GM18867 (cell line): Measurements from ENCODE around the gene PTRH1.

Source experiments
- ATAC-seq: cut with Tn5 transposase; IDR thresholded peaks from one replicate; pipeline ENCODE4 v1.9.1; 2021; ENCODE audit warnings: mild to moderate bottlenecking, moderate library complexity; ENCODE audit not compliant: unreplicated experiment

PTRH1 gene

DNA sequence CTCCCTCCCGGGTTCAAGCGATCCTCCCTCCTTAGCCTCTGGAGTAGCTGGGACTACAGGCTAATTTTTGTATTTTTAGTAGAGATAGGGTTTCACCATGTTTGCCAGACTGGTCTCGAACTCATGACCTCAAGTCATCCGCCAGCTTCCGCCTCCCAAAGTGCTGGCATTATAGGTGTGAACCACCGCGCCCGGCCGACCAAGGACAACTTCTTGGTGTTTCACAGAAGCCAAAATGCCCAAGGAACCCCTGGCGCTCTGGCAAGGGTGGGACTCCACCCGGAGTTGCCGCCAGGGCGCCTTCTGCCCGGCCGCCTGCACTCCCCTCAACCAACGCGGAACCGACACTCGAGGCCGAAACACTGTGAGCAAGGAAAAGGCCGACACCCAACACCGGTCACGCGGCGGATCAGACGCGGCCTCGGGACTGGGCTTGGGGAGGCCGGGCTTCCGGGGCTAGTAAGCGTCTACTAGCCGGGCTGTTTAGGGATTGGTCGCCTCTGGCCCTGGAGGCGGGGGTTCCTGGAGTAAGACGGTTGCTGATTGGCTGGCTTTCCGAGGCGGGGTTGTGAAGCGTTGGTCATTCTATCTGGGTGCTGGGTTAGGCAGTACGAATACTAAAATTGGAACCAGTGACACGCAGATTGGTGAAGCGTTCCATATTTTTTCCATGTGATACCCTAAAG, 16.3 kb downstream of the PTRH1 start:
- no peak for ATAC-seq

DNA sequence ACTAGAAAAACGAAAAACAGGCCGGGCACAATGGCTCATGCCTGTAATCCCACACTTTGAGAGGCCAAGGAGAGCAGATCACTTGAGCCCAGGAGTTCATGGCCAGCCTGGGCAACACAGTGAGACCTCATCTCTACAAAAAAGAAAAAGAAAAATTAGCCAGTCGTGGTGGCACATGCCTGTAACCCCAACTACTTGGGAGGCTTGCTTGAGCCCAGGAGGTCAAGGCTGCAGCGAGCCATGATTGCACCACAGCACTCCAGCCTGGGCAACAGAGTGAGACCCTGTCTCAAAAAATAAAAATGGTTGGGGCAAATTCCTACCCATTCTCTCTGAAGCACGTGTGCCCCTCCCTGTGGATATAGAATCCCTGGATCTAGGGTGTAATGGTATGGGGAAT, 17.1 kb downstream of the PTRH1 start:
- ATAC-seq = no peak

GRCh38 chr9:127697575-127697974, 17.9 kb downstream of the PTRH1 start:
- no peak for ATAC-seq

DNA sequence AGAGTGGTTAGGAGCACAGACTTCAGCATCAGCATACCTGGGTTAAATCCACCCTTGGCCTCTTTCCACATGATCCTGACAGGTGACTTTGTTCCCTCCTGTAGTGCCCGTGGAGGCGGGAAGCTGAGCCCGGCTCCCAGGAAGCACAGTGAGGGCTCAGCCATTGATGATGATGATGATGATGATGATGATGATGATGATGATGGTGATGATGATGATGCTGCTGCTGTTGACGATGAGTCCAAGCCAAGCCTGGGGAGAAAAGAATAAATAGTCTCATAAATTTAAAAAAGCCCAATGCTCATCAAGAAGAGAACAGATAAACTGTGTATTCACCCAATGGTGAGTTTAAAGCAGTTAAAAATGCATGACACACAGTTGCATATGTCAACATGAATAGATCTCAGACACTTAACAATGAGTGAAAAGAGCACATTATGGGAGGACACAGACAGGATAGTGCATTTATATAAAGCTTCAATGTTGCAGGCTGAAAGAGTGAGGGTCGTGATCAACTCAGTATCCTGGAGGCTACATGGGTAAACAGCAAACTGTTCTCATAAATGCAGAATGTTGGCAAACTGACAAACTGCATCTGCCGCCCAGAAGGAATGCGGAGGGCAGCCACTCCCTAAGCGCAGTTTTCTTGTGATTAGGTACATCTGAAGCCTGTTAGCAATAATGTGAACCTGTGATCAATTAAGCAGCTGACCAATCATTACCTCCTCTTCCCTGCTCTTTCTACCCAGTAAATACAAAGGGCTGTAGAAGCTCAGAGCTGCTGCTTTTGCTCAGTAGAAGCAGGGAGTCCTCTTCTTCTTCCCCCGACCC, 20.4 kb downstream of the PTRH1 start:
- no peak for ATAC-seq

DNA sequence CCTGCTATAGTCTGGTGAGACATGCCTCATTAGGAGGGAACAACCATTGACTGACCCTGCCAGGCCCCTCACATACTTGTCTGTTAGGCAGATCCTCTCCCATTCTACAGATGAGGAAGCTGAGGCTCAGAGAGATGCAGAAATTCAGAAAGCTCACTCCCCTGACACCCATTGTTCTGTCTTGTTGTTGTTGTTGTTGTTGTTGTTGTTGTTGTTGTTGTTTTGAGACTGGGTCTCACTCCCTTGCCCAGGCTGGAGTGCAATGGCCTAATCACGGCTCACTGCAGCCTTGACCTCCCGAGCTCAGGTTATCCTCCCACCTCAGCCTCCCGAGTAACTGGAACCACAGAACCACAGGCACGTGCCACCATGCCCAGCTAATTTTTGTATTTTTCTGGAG, 21.8 kb downstream of the PTRH1 start:
- no peak for ATAC-seq

GRCh38 chr9:127693143-127693542, 22.3 kb downstream of the PTRH1 start:
- no peak for ATAC-seq

DNA sequence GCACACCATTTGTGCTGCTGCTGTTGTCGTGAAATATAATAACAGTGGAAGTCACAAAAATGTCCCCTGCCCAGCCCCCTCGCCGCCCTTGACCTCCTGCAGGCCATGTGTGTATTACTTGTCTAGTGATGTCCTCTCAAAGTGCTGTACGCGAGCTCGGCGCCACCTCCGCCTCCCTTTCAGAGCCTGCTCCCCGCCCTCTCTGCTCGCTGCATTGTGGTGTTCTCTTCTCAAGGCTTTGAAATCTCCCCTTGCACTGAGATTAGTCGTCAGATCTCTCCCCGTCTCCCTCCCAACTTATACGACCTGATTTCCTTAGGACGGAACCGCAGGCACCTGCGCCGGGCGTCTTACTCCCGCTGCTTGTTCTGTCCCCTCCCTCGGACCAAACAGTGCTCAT, 23.4 kb downstream of the PTRH1 start:
- ATAC-seq = no peak

DNA sequence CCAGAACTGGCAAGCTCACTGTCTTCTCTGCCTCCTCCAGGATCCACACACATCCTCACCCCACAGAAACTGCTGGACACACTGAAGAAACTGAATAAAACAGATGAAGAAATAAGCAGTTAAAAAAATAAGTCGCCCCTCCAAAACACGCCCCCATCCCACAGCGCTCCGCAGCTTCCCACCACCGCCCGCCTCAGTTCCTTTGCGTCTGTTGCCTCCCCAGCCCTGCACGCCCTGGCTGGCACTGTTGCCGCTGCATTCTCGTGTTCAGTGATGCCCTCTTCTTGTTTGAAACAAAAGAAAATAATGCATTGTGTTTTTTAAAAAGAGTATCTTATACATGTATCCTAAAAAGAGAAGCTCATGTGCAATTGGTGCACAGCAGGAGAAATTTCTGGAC, 24.7 kb downstream of the PTRH1 start:
- ATAC-seq = no peak

- ATAC-seq = no peak
Observed at GRCh38 chr9:127689329-127690000, 26.0 kb downstream of the PTRH1 start.

- no peak for ATAC-seq
Observed at GRCh38 chr9:127686461-127687393, 28.7 kb downstream of the PTRH1 start.

- ATAC-seq = no peak
Observed at GRCh38 chr9:127684576-127684975, 30.9 kb downstream of the PTRH1 start.

DNA sequence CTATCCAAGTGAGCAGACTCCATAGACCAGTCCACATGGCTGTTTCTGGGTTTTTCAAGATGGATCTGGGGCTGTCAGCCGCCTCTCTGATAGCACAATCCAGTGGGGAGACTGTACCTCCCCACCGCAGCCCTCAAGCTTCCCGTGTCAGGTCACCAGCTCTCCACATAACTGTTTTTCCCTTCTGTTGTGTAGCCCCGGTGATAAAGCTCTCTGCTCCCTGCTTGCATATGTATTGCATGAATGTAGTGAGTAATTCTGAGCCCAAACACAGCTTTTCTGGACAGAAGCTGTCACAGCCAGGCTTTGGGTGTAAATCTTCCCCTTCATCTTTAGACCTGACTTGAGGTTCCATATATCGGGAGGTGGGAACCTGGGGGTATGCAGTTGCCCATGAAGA, 31.7 kb downstream of the PTRH1 start:
- ATAC-seq = no peak

GRCh38 chr9:127682351-127683136, 32.9 kb downstream of the PTRH1 start:
- ATAC-seq = no peak

- no peak for ATAC-seq
Observed at GRCh38 chr9:127680846-127681245, 34.6 kb downstream of the PTRH1 start.

- ATAC-seq = no peak
Observed at GRCh38 chr9:127680226-127680625, 35.2 kb downstream of the PTRH1 start.

DNA sequence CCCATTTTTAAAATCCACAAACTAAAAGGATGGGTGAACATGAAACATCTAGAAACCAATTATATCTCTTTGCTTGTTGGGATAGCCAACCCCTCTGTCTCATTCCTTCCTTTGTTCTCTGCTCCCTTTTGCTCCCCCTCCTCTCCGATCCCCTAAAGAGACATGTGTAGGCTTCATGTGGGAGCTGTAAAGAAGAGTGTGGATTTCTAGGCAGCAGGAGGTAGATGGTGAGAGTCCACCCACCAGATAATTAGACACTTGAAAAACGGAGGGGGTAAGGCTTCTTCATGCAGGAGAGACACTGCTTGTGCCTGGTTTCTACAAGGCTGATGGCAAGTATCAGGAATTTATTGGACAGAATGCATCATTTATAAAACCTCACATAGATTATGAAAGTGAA, 36.0 kb downstream of the PTRH1 start:
- ATAC-seq = no peak

DNA sequence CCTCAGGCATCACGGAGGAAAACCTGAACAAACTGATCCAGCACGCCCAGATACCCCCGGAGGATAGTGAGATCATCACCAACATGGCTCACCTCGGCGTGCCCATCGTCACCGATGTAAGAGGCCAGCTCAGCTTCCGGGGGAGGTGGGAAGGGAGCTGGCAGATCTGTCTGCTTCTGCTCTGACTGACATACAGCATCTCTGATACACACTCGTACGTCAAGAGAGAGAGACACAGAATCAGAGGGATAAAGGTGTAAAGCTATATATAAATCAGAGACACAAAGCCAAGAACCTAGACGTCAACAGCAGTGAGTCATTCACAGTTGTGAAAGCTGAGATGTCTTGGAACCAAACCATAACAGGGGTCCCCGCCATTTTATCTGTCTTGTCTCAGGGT, 38.8 kb downstream of the PTRH1 start:
- ATAC-seq = no peak

DNA sequence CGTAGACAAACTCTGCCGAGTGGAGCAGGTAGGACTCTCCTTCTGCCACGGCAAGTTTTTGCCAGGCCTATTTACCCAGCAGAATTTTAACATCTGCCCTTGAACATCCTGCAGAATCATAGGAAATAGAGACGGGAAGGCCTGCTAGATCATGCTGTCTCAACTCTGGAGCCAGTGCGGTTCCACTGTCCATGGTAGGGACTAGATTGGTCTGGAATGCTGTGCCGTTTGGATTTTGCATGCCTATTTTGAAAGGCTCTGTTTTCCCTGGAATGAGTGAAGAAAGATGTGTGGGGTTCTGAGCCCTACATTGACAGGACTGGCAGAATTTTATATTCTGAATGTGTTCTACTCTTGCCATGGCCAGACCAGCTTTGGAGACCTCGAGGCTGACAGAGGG, 42.2 kb downstream of the PTRH1 start:
- ATAC-seq = no peak

- no peak for ATAC-seq
Observed at GRCh38 chr9:127667906-127668305, 47.6 kb downstream of the PTRH1 start.
